Fibroblast of skin of abdomen (primary cell): Measurements from ENCODE around the gene LGALS8.
"Not testable (repeated sequence)": the region's sequence is repeated elsewhere in the genome, so short reads cannot be mapped to it uniquely, and the experiment has no call there.

ENCODE experiments used
- DNase-seq: peaks from one replicate; pipeline ENCODE4 v3.0.0-alpha.2; 2013

The LGALS8 gene

GRCh38 chr1:236541710-236542109, 17.9 kb downstream of the LGALS8 start:
- no peak for DNase-seq

- DNase-seq: no peak
Measured at GRCh38 chr1:236543065-236543669, 19.4 kb downstream of the LGALS8 start.

- peak; percentile 12 for DNase-seq
Measured at GRCh38 chr1:236545621-236546169, 21.9 kb downstream of the LGALS8 start.

- no peak for DNase-seq
Measured at GRCh38 chr1:236548452-236548851, 24.7 kb downstream of the LGALS8 start.

GRCh38 chr1:236550961-236551851, 27.4 kb downstream of the LGALS8 start:
- no peak for DNase-seq

- no peak for DNase-seq
Measured at GRCh38 chr1:236552096-236552495, 28.3 kb downstream of the LGALS8 start.

- DNase-seq: no peak
Measured at GRCh38 chr1:236552901-236553300, 29.1 kb downstream of the LGALS8 start.

GRCh38 chr1:236553370-236553769, 29.6 kb downstream of the LGALS8 start:
- DNase-seq: no peak

- no peak for DNase-seq
Measured at GRCh38 chr1:236556606-236557005, 32.8 kb downstream of the LGALS8 start.

- no peak for DNase-seq
Measured at GRCh38 chr1:236558081-236558480, 34.3 kb downstream of the LGALS8 start.

GRCh38 chr1:236558846-236559245, 35.1 kb downstream of the LGALS8 start:
- no peak for DNase-seq

GRCh38 chr1:236560213-236560771, 36.5 kb downstream of the LGALS8 start:
- no peak for DNase-seq

GRCh38 chr1:236561976-236562375, 38.2 kb downstream of the LGALS8 start:
- DNase-seq: no peak

GRCh38 chr1:236565530-236565929, 41.7 kb downstream of the LGALS8 start:
- peak; percentile 15 for DNase-seq

- DNase-seq: peak; percentile 49
Measured at GRCh38 chr1:236568285-236568894, 44.6 kb downstream of the LGALS8 start.

GRCh38 chr1:236575523-236575922, 51.7 kb downstream of the LGALS8 start:
- peak; percentile 21 for DNase-seq

GRCh38 chr1:236576004-236576403, 52.2 kb downstream of the LGALS8 start:
- peak; percentile 40 for DNase-seq

- DNase-seq: not testable (repeated sequence)
Measured at GRCh38 chr1:236577041-236577440, 53.3 kb downstream of the LGALS8 start.

- DNase-seq: no peak
Measured at GRCh38 chr1:236578661-236579060, 54.9 kb downstream of the LGALS8 start.

GRCh38 chr1:236580404-236580803, 56.6 kb downstream of the LGALS8 start:
- not testable (repeated sequence) for DNase-seq

GRCh38 chr1:236581528-236581927, 57.7 kb downstream of the LGALS8 start:
- no peak for DNase-seq

GRCh38 chr1:236589531-236589930, 65.7 kb downstream of the LGALS8 start:
- no peak for DNase-seq
